Stimulated activated CD4-positive, alpha-beta T cell treated with anti-CD3 and anti-CD28 coated beads, Interleukin-12 subunit alpha, Interleukin-12 subunit beta, amount 100 ng/mL, for 24 hours (primary cell): ENCODE results near the gene GCK.
A peak's percentile ranks its signal among the peaks of the same experiment; 100 is the strongest.
"Not testable (repeated sequence)": the region's sequence is repeated elsewhere in the genome, so short reads cannot be mapped to it uniquely, and the experiment has no call there.

Experiments
- DNase-seq, 2 experiments: peaks; one replicate each; pipeline ENCODE4 v3.0.0-alpha.2; 2020; ENCODE audit warnings: low read depth in 2 of 2

The GCK gene

DNA sequence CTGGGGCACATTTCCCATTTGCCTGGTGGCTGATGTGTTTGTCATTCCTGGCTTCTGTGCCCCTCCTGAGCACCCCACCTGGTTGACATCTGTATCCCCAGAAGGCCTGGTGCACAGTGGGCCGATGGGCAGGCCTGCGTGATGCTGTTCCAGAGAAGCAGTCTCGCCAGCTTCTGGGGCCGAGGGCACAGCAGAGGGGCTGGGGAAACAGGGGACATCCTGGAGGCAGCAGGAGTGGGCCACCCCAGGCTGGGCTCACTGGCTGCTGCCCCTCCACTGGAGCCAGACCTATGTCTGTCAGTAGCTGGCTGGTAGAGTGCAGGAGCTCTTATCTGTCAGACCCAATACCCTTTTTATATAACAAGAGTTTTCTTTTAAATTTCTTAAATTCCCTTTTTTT lies 47.2 kb downstream of the GCK start:
- DNase-seq, result no peak

DNA sequence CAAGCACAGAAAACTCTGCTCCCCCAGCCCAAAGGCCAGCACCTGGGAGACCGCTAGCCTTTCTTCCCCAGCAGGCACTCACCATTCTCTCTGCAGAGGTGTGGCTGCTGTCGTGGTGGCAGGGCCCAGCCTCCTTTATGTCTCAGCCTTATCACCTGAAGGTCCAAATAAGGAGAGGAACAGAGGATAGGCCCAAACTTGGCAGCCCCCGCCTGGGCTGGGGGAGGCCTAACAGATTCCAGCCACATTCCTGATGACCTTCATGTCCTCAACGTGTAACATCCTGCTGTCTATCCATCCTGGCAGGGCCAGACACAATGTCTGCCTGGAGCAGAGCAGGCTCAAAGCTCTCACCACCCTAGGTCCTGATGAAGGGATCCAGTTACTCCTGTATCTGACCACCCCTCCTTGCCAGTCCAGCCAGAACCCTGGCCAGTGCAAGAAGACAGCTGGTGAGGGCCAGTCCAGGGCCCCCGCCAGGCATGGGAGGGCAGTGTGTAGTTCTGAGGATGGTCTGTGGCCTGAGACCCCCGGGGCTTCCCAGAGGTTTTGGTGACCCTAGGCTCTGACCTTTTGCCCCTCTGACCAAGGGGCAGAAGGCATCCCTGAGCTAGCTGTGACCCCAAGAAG lies 47.9 kb downstream of the GCK start, which contains the start of gene MYL7:
TSS of gene MYL7 (minus strand) at position 112 of the 630 bp plus-strand sequence. CDS start at position 85, 27 bp downstream.
- no peak for DNase-seq

DNA sequence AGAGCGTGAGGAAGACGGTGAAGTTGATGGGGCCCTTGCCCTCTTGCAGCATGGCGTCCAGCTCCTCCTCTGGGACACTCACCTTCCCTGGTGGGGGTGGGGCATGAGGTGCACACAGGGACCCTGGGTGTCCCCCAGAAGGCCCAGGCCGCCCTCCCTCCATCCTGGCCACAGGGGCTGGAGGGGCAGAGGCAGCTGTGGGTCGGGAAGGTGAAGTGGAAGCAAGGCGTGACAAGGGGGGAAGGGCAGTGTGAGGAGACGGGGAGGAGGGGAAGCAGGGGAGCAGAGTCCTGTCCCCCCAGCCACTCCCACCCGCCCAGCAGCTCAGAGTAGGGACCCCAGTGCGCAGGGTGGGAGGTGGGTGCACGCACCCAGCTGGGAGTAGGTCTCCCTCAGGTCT lies 48.9 kb downstream of the GCK start:
- no peak for DNase-seq

DNA sequence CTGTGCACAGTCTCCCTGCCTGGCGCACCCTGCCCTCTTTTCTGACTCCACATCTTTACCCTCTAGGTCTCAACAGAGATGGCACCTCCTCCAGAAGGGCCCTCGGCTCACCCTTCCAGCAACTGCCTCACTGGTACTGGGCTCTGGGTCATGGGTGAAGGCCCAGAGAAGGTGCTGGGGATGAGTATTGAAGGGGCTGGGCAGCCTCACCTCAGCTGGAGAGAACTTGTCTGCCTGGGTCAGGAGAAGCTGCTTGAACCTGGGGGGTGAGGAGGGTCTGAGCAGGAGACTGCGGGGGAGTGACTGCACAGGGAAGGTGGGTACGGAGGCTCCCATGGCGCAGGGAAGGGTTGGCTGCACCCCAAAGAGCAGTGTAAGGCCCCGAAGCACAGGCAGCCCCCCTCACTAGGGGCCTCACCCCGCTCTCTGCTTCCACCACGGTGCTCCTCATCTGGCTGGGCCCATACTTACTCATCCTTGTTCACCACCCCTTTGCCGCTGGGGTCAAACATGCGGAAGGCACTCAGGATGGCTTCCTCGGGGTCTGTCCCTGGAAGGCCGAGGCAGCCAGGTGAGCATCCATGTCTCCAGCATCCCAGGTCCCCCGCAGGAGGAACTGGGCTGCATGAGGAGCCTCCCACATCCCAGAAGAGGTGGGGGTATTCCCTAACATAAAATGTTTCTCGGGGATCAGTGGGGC lies 49.8 kb downstream of the GCK start:
- no peak for DNase-seq

DNA sequence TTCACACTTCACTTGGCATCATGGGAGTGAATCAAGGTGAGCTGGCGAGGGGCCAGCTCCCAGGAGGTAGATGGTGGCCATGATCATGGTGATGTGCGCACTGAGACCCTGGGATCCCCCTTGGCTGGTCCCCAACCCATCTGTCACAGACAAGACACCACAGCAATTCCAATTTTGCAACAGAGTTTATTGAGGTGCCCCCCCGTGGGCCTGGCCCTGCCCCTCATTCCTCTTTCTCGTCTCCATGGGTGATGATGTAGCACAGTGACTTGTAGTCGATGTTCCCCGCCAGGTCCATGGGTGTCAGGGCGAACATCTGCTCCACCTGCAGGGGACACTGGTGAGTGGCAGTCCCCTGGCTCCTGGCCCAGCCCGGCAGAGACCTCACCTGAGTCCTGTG lies 50.5 kb downstream of the GCK start:
- no peak for DNase-seq

DNA sequence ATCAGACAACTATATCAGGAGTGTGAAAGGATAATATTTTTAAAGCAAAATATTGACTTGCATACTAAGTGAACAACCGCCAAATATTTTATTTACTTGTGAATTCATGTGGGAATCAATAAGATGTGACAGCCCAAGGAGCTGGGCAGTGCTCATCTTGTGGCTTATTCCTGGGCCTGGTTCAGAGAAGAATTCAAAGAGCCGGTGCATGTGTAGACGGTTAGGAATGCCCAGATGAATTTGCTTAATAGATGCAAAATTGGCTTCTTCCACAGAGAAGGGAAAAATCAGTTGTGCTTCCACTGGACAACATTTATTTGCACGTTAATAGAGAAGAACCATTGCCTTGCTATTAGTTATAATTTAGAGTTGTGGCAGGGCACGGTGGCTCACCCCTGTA lies 52.5 kb downstream of the GCK start:
- DNase-seq, result no peak

DNA sequence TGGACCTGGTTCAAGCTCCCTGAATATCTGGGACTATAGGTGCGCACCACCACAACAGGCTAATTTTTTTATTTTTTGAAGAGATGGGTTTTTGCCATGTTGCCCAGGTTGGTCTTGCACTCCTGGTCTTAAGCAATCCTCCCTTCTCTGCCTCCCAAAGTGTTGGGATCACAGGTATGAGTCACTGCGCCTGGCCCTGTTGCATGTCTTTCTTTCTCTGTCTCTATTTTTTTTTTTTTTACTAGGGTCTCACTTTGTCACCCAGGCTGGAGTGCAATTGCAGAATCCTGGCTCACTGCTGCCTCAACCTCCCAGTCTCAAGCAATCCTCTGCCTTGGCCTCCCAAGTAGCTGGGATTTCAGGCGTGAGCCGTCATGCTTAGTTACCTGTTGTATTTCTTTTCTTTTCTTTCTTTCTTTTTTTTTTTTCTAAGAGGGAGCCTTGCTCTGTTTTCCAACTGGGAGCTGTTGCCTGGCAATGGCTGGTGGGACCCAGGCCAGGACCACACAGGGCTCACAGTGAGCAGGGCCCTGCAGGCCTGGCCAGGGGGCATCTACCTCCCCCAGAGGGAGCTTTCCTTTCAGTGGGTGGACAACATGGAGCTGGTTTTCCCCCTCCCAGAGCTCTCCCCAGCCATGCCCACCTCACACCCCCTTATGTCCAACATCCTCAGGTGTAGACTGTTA lies 54.2 kb downstream of the GCK start:
- DNase-seq, result no peak

DNA sequence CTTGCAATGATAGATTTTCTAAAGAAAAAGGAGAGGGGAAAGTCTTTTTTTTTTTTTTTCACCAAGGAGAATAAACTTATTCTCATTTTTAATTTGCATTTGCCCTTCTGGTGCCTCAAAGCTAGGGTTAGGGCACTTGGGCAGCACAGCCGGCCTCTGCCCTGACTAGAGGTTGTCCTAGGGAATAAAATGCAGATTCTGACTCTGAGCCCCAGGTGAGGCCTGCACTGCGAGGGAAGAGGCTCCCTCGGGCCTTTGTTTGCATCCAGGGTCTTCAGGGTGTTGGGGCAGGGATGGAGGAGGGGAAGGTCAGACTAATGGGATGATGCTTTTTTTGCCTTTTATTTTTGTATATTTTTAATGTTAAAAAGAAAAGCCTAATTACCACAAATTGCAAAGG lies 55.9 kb downstream of the GCK start:
- no peak for DNase-seq

DNA sequence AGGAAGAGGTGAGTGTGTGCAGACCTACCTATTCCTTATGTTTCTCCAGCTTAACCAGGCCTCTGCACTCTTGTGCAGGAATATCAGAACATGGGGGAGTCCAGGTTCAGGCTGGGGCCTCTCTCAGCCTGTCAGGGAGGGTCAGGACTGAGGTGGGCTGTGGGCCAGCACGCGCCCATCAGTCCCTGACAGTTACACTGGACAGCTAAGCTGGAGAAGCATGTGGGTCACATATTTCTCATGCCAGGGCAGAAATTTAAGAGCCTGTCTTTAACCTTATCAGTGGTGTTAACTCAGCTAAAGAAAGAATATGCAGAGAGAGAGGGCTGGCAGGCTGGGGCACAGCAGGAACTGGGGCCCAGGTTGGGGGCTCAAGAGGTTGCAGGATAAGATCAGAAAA lies 57.2 kb downstream of the GCK start:
- no peak for DNase-seq

DNA sequence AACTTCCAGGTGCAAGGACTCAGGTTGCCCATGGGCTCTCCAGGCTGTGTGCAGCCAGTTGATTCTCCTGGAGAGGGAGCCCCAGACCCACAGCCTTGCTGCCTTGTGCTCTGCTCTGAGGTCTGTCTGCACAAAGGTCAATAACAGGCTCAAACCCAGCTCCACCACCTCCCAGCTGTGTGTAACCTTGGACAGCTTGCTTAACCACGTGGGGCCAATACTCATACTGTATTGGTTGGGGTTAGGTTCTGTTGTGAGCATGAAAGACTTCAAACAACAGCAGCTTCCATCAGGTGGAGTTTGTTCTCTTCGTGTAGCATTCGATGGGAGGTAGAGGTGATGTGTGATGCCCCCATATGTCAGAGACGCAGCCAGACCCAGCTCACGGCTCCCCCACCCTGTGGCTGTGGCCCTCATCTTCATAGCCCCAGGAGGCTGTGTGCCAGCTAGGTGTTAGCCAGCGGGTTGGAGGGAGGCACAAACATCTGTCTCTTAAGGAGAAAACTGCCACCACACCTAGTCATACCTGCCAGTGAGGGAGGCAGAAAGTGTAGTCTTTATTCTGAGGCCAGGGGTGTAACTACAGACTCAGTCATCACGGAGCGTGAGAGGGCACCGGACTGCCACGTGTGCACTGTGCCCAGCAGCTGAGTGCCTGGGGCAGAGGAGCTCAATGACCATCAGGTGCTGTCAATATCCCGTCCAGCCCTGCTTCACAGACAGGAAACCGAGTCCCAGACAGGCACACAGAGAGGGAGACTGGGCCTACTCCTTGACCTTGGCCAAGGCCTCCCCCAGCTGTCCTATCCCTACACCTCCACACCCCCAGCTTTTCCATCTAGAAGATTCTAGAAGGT lies 57.8 kb downstream of the GCK start:
- no peak for DNase-seq

DNA sequence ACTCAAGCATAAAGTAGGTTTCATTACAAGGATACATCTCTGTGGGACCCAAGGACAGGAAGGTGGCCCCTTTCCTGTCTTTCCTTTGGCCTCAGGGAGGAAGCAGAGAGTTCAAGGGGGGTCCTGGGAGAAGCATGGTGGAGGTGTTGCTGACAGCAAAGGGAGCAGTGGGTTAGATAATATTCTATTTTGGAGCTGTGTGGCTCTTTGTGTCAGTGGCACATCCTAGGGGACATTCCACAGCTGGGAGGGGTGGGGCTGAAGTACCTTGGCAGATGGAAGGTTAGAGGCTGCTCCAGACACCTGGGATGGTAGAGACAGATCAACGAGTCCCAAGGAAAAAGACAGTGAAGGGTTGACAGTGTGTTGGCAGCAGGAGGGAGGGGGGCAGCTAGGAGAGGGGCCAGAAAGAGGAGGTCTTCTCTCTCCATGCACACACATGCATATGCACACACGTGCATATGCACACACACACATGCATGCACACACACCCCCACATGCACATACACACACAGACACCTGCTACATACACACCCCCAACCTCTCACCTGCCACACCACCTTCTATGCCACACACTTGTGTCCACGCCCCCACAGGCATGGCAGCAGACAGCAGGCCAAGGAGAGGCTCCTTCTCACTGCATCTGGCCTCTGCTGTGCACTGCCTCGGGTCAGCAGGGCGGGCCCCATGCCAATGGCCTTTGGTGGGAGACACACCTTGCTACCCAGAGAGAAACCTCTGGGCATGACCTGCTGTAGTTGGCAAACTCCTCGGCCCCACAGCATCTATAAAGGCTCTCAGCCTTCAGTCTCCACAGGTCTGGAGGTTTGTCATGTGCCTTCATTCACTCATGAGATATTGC lies 60.3 kb downstream of the GCK start:
- no peak for DNase-seq

DNA sequence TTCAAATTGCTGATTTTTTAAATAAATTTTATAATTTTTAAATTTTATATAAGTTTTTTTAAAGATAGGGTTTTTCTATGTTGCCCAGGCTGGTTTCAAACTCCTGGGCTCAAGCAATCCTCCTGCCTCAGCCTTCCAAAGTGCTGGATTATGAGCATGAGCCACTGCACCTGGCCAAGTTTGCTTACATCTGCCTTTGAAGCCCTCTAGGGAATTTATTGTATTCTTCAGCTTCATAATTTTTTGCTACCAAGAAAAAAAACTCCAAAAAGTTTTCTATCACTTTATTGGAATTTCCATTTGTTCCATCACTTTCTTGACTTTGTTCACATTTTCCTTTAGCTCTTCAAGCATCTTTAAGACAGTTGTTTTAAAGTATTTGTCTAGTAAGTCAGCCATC lies 62.1 kb downstream of the GCK start:
- no peak for DNase-seq

DNA sequence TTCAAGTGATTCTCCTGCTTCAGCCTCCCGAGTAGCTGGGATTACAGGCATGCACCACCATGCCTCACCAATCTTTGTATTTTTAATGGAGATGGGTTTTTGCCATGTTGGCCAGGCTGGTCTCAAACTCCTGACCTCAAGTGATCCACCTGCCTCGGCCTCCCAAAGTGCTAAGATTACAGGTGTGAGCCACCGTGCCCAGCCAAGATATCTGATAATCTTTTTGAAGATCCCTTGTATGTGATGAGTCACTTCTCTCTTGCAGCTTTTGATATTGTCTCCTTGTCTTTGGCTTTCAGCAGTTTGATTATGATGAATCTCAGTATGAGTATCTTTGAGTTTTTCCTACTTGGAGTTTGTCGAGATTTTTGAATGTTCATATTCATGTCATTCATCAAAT lies 62.7 kb downstream of the GCK start:
- DNase-seq, result not testable (repeated sequence)

DNA sequence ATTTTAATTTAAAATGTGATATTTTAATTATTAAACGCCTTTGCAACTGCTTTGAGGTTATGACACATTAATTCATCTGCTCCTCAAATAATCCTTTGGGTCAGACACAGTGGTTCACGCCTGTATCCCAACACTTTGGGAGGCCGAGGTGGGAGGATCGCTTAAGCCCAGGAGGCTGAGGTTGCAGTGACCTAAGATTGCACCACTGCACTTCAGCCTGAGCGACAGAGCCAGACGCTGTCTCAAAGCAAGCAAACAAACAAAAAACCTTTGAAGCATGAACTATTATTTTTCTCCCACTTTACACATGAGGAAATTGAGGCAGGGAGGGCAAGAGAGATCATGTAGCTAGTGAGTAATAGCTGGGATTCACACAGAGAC lies 64.4 kb downstream of the GCK start:
- DNase-seq, result no peak

DNA sequence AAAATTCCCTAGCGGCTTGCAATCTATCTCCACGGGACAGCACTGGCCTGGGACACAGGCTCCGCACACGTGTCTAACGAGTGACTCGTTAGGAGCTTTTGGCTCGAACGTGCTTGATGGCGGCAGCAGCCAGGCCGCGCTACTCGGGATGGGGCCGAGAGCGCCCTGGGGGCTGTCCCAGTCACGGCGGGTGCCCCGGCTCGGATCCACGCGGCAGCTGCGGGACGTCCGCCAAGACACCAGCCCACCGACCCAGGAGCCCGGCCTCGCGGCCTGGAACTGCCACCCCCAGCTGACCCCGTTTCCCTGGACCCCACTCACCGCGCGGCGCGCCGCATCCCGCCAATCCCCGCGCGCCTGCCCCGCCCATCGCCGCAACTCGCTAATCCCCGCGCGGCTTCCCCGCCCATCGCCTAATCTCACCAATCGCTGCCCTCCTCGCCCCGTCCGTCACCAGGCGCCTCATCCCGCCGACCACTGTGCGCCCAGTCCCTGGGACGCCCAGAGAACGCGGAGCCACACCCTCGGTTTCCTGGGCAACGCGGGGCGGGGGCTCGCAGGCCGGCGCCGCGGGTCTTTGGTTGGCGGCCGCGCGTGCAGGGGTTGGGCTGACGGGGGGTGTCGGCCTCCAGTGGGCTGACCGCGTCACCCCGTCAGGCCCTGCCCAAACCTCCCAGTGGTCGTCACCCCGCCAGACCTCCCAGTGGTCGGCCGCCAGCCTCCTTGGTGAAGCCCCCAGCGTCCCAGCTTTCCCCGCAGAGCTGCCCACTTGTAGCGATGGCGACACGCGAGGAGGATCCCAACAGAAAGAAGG lies 65.8 kb downstream of the GCK start, which contains the start of gene POLD2:
TSS of gene POLD2 (minus strand) at position 359 of the 814 bp plus-strand sequence. CDS start 1,495 bp downstream, outside the sequence.
- DNase-seq, result peak; percentile 98

DNA sequence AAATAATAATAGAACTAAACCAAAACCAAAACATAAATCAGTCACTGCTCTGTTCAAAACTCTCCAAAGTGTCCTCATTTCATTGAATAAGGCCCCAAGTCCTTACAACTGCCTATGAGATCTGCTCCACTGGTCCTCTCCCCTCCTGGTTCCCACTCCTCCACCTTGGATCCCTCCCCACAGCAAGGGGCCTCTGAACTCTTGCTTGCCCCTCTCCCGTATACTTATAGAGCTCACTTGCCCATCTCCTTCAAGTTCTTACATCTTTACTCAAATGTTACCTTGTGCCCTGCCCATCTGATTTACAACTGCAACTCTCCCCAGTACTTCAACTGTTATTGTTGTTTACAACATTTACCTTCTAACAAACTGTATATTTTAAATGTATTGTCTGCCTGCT lies 66.7 kb downstream of the GCK start:
- no peak for DNase-seq

DNA sequence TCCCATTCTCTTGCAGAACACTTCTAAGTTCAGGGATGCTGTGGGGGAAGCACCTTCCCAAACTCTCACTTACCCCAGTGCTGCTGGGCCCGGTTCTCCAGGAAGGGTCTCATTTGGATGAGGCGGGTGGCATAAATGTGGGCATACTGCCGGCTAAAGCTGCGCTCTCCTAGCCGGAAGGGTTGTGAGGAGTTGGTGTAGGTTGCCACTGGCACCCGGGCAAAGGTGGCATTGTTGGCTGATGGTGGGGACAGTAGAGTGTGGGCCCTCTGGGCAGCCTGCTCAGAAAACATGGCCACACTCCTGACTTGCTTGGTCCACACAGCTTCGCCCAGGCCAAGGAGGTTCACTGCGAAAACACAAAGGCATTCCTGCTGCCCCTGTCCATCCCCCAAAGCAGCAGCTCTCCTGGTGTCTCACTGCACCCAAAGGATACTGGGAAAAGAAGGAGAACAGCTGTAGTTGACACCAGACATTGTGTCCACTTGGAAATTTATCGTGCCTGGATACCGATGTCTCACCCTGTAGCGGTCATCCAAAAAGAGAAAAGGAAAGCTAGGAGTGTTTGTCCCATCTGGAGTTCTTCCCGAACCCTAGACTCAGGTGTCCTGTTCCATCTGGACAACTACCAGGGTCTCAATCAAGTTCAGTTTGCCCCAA lies 67.3 kb downstream of the GCK start:
- no peak for DNase-seq

DNA sequence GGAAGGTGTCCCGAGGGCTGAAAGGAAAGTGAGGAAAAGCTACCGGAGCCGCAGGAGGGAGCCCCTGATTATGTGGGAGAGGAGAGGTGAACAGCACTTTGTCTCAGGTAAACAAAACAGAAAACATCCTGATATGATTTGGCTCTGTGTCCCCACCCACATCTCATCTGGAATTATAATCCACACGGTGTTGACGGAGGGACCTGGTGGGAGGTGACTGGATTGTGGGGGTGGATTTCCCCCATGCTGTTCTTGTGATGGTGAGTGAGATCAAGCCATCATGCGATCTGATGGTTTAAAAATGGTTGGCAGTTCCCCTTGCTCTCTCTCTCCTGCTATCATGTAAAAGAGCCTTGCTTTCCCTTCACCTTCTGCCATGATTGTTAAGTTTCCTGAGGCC lies 68.8 kb downstream of the GCK start:
- no peak for DNase-seq

DNA sequence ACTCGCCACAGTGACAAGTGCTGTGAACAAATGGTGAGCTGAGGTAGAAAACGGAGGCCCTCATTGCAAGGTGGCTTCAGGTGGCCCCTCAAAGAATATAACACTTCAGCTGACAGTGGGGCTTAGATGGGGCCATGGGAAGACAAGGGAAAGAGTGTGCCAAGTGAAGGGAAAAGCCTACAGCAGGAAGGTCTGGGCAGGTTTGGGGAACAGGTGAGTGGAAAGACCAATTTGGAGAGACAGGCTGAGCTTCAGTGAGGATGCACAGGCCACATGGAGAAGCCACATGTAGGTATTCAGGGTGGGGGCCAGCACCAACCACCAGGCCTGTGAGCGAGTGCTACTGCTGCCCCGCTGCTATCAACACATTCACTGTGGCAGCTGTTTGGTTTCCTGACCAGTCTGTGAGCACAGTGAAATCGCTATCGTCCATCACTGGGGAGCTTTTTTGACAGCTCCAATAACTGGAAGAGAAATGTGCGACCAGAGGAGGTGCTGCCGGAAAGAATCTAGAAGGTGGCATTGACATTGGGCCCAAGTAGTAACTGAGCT lies 69.3 kb downstream of the GCK start:
- DNase-seq, result no peak
